ENCODE results near the gene RNASET2.
A peak's percentile ranks its signal among the peaks of the same experiment; 100 is the strongest.

RNASET2 gene, protein sequence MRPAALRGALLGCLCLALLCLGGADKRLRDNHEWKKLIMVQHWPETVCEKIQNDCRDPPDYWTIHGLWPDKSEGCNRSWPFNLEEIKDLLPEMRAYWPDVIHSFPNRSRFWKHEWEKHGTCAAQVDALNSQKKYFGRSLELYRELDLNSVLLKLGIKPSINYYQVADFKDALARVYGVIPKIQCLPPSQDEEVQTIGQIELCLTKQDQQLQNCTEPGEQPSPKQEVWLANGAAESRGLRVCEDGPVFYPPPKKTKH

DNA sequence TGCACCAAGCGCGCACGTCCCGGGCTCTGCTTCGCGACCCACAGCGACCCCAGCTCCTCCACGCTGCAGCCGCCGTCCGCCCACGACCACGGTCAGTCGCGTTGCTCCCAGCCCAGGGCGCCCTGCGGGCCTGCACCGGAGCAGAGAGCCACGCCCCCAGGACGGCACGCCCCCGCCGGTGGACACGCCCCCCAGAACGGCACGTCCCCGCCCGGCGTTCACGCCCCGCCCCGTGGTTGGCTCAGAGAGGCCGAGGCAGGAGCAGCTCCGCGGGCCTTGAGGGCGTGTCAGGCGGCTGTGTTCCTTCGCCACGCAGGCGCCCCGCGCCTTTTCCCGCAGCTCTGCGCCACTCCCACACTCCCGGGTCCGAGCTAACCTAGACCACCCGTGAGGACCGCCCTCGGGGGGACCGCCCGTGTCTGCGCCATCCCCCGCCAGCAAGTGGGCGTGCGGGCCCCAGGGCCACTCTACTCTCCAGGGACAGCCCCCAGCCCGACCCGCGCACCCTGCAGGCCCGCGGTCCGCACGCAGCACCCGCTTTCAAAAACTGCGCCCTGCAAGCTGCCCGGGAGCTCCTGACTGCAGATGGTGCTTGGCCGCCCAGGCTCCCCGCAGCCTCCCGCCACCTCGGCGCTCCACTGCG is at the start of gene RNASET2:
TSS of gene RNASET2 (minus strand) at position 107 of the 643 bp plus-strand sequence. CDS start 368 bp downstream, outside the sequence.
- H3K9me3 Mint-ChIP-seq, result no peaks in the 10 kb centered on the region
- H3K27ac Mint-ChIP-seq, result no peak within 1 kb of the TSS
- H3K36me3 Mint-ChIP-seq (ENCODE audit: low read depth), result peaks cover 23% of the 10 kb centered on the region
- peak within 1 kb of the TSS; percentile 87 for H3K4me3 Mint-ChIP-seq
- peaks cover 60% of the 10 kb centered on the region for H3K4me1 Mint-ChIP-seq
- H3K27me3 Mint-ChIP-seq (ENCODE audit: low read depth, poor library complexity), result peaks cover 18% of the 10 kb centered on the region
- peak; percentile 100 for DNase-seq
- TF ChIP-seq, protein P1, sequence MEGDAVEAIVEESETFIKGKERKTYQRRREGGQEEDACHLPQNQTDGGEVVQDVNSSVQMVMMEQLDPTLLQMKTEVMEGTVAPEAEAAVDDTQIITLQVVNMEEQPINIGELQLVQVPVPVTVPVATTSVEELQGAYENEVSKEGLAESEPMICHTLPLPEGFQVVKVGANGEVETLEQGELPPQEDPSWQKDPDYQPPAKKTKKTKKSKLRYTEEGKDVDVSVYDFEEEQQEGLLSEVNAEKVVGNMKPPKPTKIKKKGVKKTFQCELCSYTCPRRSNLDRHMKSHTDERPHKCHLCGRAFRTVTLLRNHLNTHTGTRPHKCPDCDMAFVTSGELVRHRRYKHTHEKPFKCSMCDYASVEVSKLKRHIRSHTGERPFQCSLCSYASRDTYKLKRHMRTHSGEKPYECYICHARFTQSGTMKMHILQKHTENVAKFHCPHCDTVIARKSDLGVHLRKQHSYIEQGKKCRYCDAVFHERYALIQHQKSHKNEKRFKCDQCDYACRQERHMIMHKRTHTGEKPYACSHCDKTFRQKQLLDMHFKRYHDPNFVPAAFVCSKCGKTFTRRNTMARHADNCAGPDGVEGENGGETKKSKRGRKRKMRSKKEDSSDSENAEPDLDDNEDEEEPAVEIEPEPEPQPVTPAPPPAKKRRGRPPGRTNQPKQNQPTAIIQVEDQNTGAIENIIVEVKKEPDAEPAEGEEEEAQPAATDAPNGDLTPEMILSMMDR (IDR thresholded peaks at IDR 0.05), result no peak

DNA sequence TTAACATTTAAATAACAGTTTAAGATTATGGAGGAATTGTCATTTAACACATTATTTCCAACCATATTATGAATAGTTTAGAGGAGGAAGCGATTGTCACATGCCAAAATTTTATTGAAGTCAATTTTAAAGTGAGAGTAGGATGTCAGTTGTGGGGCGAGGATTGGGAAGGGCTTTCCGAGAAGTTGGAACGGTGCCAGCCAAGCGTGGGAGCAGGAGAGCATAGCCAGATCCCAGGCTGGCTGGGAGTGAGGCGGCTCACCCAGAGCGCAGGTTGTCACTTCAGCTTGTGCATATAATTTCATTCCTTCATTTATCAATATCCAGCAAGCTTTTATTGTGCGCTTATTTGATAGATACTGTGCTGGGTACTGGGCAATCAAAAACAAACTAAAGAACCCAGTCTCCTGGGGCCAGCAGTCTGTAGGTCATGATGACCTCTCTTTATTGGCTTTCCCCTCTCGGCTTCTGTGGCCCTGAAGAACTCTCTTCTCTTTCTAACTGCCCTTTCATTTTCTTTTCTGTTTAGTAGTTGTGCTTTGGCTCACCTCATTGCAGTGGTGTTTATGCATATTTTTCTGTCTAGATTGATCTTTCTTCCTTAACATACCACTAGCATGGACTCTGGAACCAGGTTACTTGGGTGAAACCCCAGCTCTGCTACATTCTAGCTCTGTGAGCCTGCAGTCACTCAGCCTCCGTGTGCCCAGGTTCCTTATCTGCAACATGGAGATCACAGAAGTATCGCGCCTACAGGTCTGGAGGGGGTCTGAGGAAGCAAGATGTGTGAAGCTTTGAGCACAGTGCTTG is 49.2 kb upstream of the RNASET2 start:
- Mint-ChIP-seq H3K4me1 (peaks cover 27% of the 10 kb centered on the region), H3K9me3 (no peaks in the 10 kb centered on the region), H3K4me3 (no peak overlapping the region), H3K36me3 (ENCODE audit: low read depth) (peaks cover 67% of the 10 kb centered on the region), H3K27ac (no peak overlapping the region), H3K27me3 (ENCODE audit: low read depth, poor library complexity) (no peaks in the 10 kb centered on the region)
- TF ChIP-seq, protein P1 (IDR thresholded peaks at IDR 0.05), result no peak
- DNase-seq, result no peak

DNA sequence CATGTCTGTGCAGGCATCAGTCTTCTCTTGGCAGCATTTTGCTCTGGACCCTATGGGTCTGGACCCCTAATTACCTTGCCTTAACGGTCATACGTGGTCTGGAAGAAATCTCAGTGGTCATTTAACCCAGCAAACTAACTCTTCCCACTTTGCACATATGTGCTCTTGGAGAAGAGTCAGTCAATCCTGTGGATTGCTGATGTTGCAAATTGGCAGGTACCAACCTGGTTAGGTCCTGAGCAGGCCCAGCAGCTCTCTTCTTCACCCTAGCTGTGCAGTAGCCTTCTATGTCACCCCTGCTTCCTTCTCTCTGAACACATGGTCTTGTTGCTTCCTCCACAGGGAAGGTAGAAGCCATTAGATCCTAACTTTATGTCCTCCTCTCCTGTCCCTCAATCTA is 44.4 kb upstream of the RNASET2 start:
- peaks cover 9% of the 10 kb centered on the region for H3K9me3 Mint-ChIP-seq
- no peaks in the 10 kb centered on the region for H3K27me3 Mint-ChIP-seq (ENCODE audit: low read depth, poor library complexity)
- TF ChIP-seq, protein P1 (IDR thresholded peaks at IDR 0.05), result no peak
- peaks cover 33% of the 10 kb centered on the region for H3K4me1 Mint-ChIP-seq
- peak overlapping the region; percentile 86 for H3K27ac Mint-ChIP-seq
- peaks cover 45% of the 10 kb centered on the region for H3K36me3 Mint-ChIP-seq (ENCODE audit: low read depth)
- no peak for DNase-seq
- H3K4me3 Mint-ChIP-seq, result peak overlapping the region; percentile 96

DNA sequence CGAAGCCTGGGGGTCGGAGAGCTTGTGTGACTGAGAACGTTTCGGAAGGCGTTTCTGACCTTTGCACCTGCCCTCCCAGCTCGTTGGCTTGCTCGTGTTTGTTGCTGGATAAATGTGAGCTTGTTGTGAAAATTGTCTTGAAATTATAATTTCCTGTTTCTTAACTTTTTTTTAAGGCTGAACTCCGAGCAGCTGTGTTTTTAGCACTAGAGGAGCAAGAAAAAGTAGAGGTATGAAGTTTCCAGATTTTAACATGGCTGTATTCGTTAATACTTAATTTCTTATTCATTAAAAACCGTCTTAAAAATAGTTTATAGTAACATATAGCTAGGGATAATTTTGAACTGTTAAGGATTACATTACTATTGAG is 43.5 kb upstream of the RNASET2 start:
- peaks cover 33% of the 10 kb centered on the region for H3K4me1 Mint-ChIP-seq
- no peak for DNase-seq
- TF ChIP-seq, protein P1 (IDR thresholded peaks at IDR 0.05), result no peak
- H3K4me3 Mint-ChIP-seq, result peak overlapping the region; percentile 96
- H3K27me3 Mint-ChIP-seq (ENCODE audit: low read depth, poor library complexity), result no peaks in the 10 kb centered on the region
- H3K27ac Mint-ChIP-seq, result peak overlapping the region; percentile 84
- peaks cover 16% of the 10 kb centered on the region for H3K9me3 Mint-ChIP-seq
- peaks cover 45% of the 10 kb centered on the region for H3K36me3 Mint-ChIP-seq (ENCODE audit: low read depth)

DNA sequence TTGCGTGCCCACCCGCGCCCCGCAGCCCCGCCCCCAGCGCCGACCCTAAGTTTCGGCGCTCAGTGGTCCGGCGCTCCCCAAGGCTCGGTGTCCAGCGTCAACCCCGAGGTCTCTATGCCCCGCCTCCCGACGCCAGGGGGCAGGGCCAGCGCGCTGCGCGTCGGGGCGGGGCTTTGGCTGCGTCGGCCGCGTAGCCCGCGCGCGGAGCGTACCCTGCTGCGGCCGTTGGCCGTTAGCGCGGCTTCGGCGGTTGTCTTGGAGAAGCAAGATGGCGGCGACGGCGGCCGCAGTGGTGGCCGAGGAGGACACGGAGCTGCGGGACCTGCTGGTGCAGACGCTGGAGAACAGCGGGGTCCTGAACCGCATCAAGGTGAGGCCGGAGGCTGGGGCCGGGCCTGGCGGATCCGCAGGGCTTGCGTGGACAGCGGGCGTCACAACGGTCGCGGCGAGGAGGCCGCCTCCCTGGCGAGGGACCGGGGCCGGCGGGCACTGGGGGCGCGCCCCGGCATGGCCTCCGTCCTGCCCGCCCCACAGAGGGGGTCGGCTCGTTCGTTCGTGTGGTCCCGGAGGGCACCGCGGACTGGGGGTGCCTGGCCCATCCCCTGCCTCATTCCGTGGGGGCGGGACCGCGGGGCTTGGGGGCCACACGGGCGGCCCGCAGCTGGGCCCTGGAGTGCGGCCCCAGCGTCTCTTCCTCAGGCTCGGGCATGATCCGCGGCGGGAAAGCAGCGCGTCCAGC is 43.0 kb upstream of the RNASET2 start, which contains the start of gene CEP43:
TSS of gene CEP43 (plus strand) at position 253 of the 739 bp plus-strand sequence. CDS start at position 269, 16 bp downstream.
- Mint-ChIP-seq H3K27ac (peak within 1 kb of the TSS; percentile 84), H3K9me3 (peaks cover 21% of the 10 kb centered on the region), H3K4me1 (peaks cover 33% of the 10 kb centered on the region), H3K36me3 (ENCODE audit: low read depth) (peaks cover 47% of the 10 kb centered on the region), H3K27me3 (ENCODE audit: low read depth, poor library complexity) (no peaks in the 10 kb centered on the region), H3K4me3 (peak within 1 kb of the TSS; percentile 96)
- peak; percentile 98 for DNase-seq
- TF ChIP-seq, protein P1 (IDR thresholded peaks at IDR 0.05), result no peak
